ENCODE measurements around the gene ZNF184. TPM values are rescaled to one million over a fixed set of nuclear protein-coding genes. Genes with fewer than 3 reads are reported as not detected.

The ZNF184 gene
- total and polyA plus RNA-seq, 9 of the 15 experiments (the other 6 are each of a cell fraction or from before 2014, with no cell fraction given): 7.6 to 22.2 (median 12.8) TPM

GRCh38 chr6:27479319-27480182 lies 6.6 kb upstream of the ZNF184 start (continued):
- TF ChIP-seq MNT (conservative IDR thresholded peaks at IDR 0.05): peak; percentile 19 to 30; a peak in 1 of 4 replicates
- no peak for TF ChIP-seq BCL6 (CRISPR knock-in tag; IDR thresholded peaks at IDR 0.05)
- peak; percentile 50; the same call in 1 of the 2 replicates for TF ChIP-seq MEF2D (tag; conservative IDR thresholded peaks at IDR 0.05; ENCODE audit: low read depth)
- TF ChIP-seq SMARCA5 (IDR thresholded peaks at IDR 0.05): peak; percentile 60; the same call in 1 of the 2 replicates
- TF ChIP-seq E2F8 (IDR thresholded peaks at IDR 0.05; ENCODE audit: low read depth, partially characterized antibody): peak; percentile 67
- peak; percentile 83; the same call in 1 of the 2 replicates for TF ChIP-seq BCOR (IDR thresholded peaks at IDR 0.05)
- no peak for TF ChIP-seq NR3C1 (CRISPR knock-in tag; IDR thresholded peaks at IDR 0.05)
- TF ChIP-seq TAL1 (IDR thresholded peaks at IDR 0.05): 0 out of 2 replicates have a peak, but pooled peaks have one; percentile 10
- TF ChIP-seq GATAD2A (IDR thresholded peaks at IDR 0.05): 0 out of 2 replicates have a peak, but pooled peaks have one; percentile 31
- peak; percentile 53; the same call in 1 of the 2 replicates for TF ChIP-seq RFX5 (IDR thresholded peaks at IDR 0.05; ENCODE audit: low read depth, low read length)
- TF ChIP-seq ELF2 (CRISPR knock-in tag; IDR thresholded peaks at IDR 0.05): peak; percentile 63; the same call in 1 of the 2 replicates
- TF ChIP-seq MECOM (CRISPR knock-in tag; IDR thresholded peaks at IDR 0.05): no peak
- TF ChIP-seq KDM2B (CRISPR knock-in tag; IDR thresholded peaks at IDR 0.05): peak; percentile 72; the same call in 1 of the 2 replicates
- no peak for TF ChIP-seq TAF9B (IDR thresholded peaks at IDR 0.05; ENCODE audit: partially characterized antibody)
- TF ChIP-seq, protein P1, sequence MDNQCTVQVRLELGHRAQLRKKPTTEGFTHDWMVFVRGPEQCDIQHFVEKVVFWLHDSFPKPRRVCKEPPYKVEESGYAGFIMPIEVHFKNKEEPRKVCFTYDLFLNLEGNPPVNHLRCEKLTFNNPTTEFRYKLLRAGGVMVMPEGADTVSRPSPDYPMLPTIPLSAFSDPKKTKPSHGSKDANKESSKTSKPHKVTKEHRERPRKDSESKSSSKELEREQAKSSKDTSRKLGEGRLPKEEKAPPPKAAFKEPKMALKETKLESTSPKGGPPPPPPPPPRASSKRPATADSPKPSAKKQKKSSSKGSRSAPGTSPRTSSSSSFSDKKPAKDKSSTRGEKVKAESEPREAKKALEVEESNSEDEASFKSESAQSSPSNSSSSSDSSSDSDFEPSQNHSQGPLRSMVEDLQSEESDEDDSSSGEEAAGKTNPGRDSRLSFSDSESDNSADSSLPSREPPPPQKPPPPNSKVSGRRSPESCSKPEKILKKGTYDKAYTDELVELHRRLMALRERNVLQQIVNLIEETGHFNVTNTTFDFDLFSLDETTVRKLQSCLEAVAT (IDR thresholded peaks at IDR 0.05): 0 out of 4 replicates have a peak, but pooled peaks of 1 of the 2 experiments have one; percentile 25
- TF ChIP-seq TEAD1 (CRISPR knock-in tag; IDR thresholded peaks at IDR 0.05): peak in 1 of 2 experiments; percentile 71; a peak in 2 of 4 replicates
- TF ChIP-seq MTA3 (IDR thresholded peaks at IDR 0.05; ENCODE audit: borderline replicate concordance): peak; percentile 90; the same call in 1 of the 2 replicates
- peak in 1 of 3 experiments; percentile 49 for TF ChIP-seq YY1 (IDR thresholded peaks at IDR 0.05; ENCODE audit: borderline replicate concordance in 1 of 3, control insufficient read depth in 1 of 3, extremely low read depth in 1 of 3, insufficient read depth in 3 of 3, insufficient read length in 1 of 3, insufficient replicate concordance in 2 of 3, low read depth in 1 of 3, low read length in 2 of 3)
- no peak for TF ChIP-seq MAFF (IDR thresholded peaks at IDR 0.05; ENCODE audit: low read length)
- TF ChIP-seq, protein P2, sequence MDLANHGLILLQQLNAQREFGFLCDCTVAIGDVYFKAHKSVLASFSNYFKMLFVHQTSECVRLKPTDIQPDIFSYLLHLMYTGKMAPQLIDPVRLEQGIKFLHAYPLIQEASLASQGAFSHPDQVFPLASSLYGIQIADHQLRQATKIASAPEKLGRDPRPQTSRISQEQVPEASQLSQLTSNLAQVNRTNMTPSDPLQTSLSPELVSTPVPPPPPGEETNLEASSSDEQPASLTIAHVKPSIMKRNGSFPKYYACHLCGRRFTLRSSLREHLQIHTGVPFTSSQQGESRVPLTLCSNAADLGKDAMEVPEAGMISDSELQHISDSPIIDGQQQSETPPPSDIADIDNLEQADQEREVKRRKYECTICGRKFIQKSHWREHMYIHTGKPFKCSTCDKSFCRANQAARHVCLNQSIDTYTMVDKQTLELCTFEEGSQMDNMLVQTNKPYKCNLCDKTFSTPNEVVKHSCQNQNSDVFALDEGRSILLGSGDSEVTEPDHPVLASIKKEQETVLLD (IDR thresholded peaks at IDR 0.05): peak; percentile 56; the same call in 1 of the 2 replicates
- TF ChIP-seq ATF7 (IDR thresholded peaks at IDR 0.05): peak; percentile 84

Measured in K562 (cell line).